Measurements from ENCODE around the gene ALPI. TPM values are rescaled to one million over a fixed set of nuclear protein-coding genes. Genes with fewer than 3 reads are reported as not detected.
"Not testable (repeated sequence)": the region's sequence is repeated elsewhere in the genome, so short reads cannot be mapped to it uniquely, and the experiment has no call there.

ALPI gene
- total RNA-seq, 2 experiments from 2014 or later, result not detected

- ATAC-seq (ENCODE audit: poor library complexity) (no peak), DNase-seq (no peak)
- H3K4me3 Mint-ChIP-seq, result no peak overlapping the region
- no peaks in the 10 kb centered on the region for H3K27me3 ChIP-seq (ENCODE audit: control insufficient read depth in 1 of 2, insufficient read depth in 2 of 2, low read length in 2 of 2)
- no peak overlapping the region for H3K4me3 ChIP-seq (ENCODE audit: low read length)
- H3K27me3 Mint-ChIP-seq, result no peaks in the 10 kb centered on the region
- H3K27ac ChIP-seq (ENCODE audit: low read depth in 1 of 2, low read length in 2 of 2), result no peak overlapping the region
- no peaks in the 10 kb centered on the region for H3K9me3 ChIP-seq (ENCODE audit: control insufficient read depth in 1 of 2, insufficient read depth in 1 of 2, low read length in 2 of 2)
- H3K4me1 ChIP-seq (ENCODE audit: insufficient read depth, low read length), result no peaks in the 10 kb centered on the region
- no peak overlapping the region for H3K27ac Mint-ChIP-seq
- H3K4me1 Mint-ChIP-seq (ENCODE audit: low read depth), result no peaks in the 10 kb centered on the region
- TF ChIP-seq CTCF (IDR thresholded peaks at IDR 0.05), result no peak
- ChIA-PET POLR2A (no interaction called here), CTCF (no interaction called here)
- H3K36me3 Mint-ChIP-seq (ENCODE audit: low read depth), result no peaks in the 10 kb centered on the region
- intact Hi-C loops (cut with DNase I, micrococcal nuclease), result loop anchor here in 1 of 2 experiments (10.0 kb wide), 1 partner anchor 113 kb away; no protein-coding TSS in a partner anchor
- H3K9me3 Mint-ChIP-seq, result no peaks in the 10 kb centered on the region
- no peaks in the 10 kb centered on the region for H3K36me3 ChIP-seq (ENCODE audit: insufficient read depth, low read length)
Observed at GRCh38 chr2:232448304-232448690, 7.7 kb upstream of the ALPI start.

GRCh38 chr2:232449964-232450363, 6.0 kb upstream of the ALPI start:
- H3K9me3 Mint-ChIP-seq, result no peaks in the 10 kb centered on the region
- no peak for DNase-seq
- CTCF ChIA-PET, result no interaction called here

GRCh38 chr2:232451645-232452044, 4.3 kb upstream of the ALPI start:
- POLR2A ChIA-PET; H3K4me1 Mint-ChIP-seq (ENCODE audit: low read depth); H3K27ac Mint-ChIP-seq; H3K4me3 ChIP-seq (ENCODE audit: low read length); intact Hi-C loops (cut with DNase I, micrococcal nuclease); DNase-seq; H3K36me3 Mint-ChIP-seq (ENCODE audit: low read depth); H3K9me3 ChIP-seq (ENCODE audit: control insufficient read depth in 1 of 2, insufficient read depth in 1 of 2, low read length in 2 of 2); H3K27ac ChIP-seq (ENCODE audit: low read depth in 1 of 2, low read length in 2 of 2); H3K4me3 Mint-ChIP-seq; H3K27me3 ChIP-seq (ENCODE audit: control insufficient read depth in 1 of 2, insufficient read depth in 2 of 2, low read length in 2 of 2); ATAC-seq (ENCODE audit: poor library complexity); H3K9me3 Mint-ChIP-seq; H3K36me3 ChIP-seq (ENCODE audit: insufficient read depth, low read length); H3K27me3 Mint-ChIP-seq; H3K4me1 ChIP-seq (ENCODE audit: insufficient read depth, low read length); CTCF ChIA-PET: not testable (repeated sequence)

More at GRCh38 chr2:232449964-232450363, 6.0 kb upstream of the ALPI start:
- Mint-ChIP-seq H3K27ac (no peak overlapping the region), H3K27me3 (no peaks in the 10 kb centered on the region), H3K36me3 (ENCODE audit: low read depth) (no peaks in the 10 kb centered on the region), H3K4me1 (ENCODE audit: low read depth) (no peaks in the 10 kb centered on the region), H3K4me3 (no peak overlapping the region)
- Histone ChIP-seq H3K4me3 (ENCODE audit: low read length) (no peak overlapping the region), H3K27me3 (ENCODE audit: control insufficient read depth in 1 of 2, insufficient read depth in 2 of 2, low read length in 2 of 2) (no peaks in the 10 kb centered on the region), H3K36me3 (ENCODE audit: insufficient read depth, low read length) (no peaks in the 10 kb centered on the region), H3K27ac (ENCODE audit: low read depth in 1 of 2, low read length in 2 of 2) (no peak overlapping the region), H3K9me3 (ENCODE audit: control insufficient read depth in 1 of 2, insufficient read depth in 1 of 2, low read length in 2 of 2) (no peaks in the 10 kb centered on the region), H3K4me1 (ENCODE audit: insufficient read depth, low read length) (no peaks in the 10 kb centered on the region)
- intact Hi-C loops (cut with DNase I, micrococcal nuclease), result loop anchor here in 1 of 2 experiments (10.0 kb wide), 1 partner anchor 115 kb away; no protein-coding TSS in a partner anchor
- ATAC-seq (ENCODE audit: poor library complexity), result no peak
- POLR2A ChIA-PET, result no interaction called here
- TF ChIP-seq CTCF (IDR thresholded peaks at IDR 0.05), result no peak

GRCh38 chr2:232454630-232455029, 1.3 kb upstream of the ALPI start:
- Mint-ChIP-seq H3K27me3 (peaks cover 7% of the 10 kb centered on the region), H3K36me3 (ENCODE audit: low read depth) (no peaks in the 10 kb centered on the region), H3K27ac (no peak overlapping the region), H3K4me1 (ENCODE audit: low read depth) (no peaks in the 10 kb centered on the region), H3K9me3 (no peaks in the 10 kb centered on the region), H3K4me3 (no peak overlapping the region)
- no peak overlapping the region for H3K27ac ChIP-seq (ENCODE audit: low read depth in 1 of 2, low read length in 2 of 2)
- ATAC-seq (ENCODE audit: poor library complexity) (no peak), DNase-seq (no peak)
- no peaks in the 10 kb centered on the region for H3K4me1 ChIP-seq (ENCODE audit: insufficient read depth, low read length)
- no peaks in the 10 kb centered on the region for H3K36me3 ChIP-seq (ENCODE audit: insufficient read depth, low read length)
- no peak for TF ChIP-seq CTCF (IDR thresholded peaks at IDR 0.05)
- CTCF ChIA-PET, result no interaction called here
- POLR2A ChIA-PET, result no interaction called here
- intact Hi-C loops (cut with DNase I, micrococcal nuclease), result no loop called here
- H3K4me3 ChIP-seq (ENCODE audit: low read length), result no peak overlapping the region
- H3K27me3 ChIP-seq (ENCODE audit: control insufficient read depth in 1 of 2, insufficient read depth in 2 of 2, low read length in 2 of 2), result peaks cover 0 to 4% of the 10 kb centered on the region in 2 experiments
- H3K9me3 ChIP-seq (ENCODE audit: control insufficient read depth in 1 of 2, insufficient read depth in 1 of 2, low read length in 2 of 2), result no peaks in the 10 kb centered on the region

Measured in CD4-positive, alpha-beta T cell (primary cell).